ENCODE data around the gene TPST2.

GRCh38 chr22:26614322-26614721 is 24.4 kb upstream of the TPST2 start:
- TF ChIP-seq POLR2A (IDR thresholded peaks at IDR 0.05) (no peak), CTCF (IDR thresholded peaks at IDR 0.05) (no peak)

Data from adrenal gland (tissue), 5 donors.